Stimulated activated CD8-positive, alpha-beta memory T cell treated with anti-CD3 and anti-CD28 coated beads, Interleukin-12 subunit alpha, Interleukin-12 subunit beta, amount 100 ng/mL, for 24 hours (primary cell): ENCODE data around the gene LCN1.

Source experiments
- DNase-seq: peaks from one replicate; pipeline ENCODE4 v3.0.0-alpha.2; 2020; ENCODE audit errors: extremely low read depth

The LCN1 gene

DNA sequence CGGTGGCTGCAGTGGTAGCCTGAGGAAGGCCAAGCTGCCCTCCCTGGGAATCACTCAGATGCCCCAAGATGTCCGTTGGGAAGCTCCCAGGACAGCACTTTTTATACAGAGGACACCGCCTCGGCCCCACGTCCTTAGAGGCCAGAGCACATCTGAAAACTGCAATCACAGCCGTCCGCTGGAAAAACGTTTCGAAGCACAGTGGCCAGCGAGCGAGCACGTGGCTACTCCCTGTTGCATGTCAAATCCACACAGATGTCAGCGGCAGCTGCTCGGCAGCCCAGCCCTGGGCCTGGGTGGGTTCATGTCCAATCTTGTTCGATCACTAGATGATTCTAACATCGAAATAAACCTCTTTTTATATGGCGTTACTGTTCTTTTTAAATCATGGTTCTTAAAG is 32.7 kb upstream of the LCN1 start:
- DNase-seq: no peak

DNA sequence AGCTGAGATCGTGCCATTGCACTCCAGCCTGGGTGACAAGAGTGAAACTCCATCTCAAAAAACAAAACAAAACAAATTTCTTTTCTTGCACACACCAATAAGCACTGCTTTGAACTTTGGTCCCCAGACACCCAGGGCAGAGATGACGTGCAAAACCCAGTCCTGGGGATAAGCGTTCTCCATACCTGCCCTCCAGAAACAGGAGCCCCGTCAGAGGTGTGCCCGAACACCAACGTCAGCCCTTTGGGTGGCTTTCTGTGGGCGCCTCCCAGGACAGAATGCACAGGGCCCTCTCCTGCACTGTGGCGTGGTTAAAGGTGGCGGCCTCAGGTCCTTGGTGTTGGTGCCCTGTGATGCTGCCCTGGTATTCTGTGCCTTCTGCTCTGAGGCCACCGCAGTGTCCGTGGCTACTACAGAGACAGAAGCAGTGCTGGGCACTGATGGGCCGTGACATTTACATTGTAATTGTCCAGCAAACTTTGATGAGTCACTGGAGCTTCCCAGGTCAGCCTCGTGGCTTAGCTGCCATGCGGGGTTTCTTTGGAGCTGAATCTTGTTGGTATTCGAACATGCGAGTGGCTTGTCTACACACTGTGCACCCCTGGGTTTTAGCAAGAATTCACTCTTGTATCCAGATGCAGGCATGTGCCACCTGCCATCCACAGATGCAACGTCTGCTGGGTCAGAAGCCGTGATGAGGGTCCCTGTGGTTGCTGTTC is 31.9 kb upstream of the LCN1 start:
- no peak for DNase-seq

DNA sequence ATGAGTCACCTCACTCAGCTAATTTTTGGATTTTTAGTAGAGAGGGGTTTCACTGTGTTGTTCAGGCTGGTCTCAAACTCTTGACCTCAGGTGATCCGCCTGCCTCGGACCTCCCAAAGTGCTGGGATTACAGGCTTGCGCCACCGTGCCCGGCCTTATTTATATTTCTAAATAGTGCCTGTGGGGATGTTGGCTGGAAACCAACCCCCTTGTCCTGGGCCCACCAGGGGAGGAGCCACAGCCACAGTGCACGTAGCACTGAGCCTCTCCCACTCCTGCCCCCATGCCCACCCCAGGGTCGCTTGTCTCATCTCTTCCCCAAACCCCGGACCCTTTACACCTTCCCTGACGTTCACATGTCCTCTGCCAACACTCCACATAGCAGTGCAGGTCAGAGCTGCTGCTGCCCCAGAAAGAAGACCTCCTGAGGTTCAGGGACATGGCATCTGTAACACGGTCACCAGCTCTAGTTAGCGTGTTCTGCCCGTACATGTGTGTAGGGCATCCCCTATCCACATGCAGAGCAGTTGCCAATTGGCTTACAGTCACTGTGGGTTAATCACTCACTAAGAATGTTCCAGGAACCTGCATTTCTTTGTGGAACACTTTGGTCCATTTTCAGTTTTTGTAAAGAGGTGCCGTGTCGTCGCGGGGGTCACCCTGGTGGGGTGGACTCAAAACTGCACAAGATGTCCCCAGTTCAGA is 30.9 kb upstream of the LCN1 start:
- DNase-seq: no peak

DNA sequence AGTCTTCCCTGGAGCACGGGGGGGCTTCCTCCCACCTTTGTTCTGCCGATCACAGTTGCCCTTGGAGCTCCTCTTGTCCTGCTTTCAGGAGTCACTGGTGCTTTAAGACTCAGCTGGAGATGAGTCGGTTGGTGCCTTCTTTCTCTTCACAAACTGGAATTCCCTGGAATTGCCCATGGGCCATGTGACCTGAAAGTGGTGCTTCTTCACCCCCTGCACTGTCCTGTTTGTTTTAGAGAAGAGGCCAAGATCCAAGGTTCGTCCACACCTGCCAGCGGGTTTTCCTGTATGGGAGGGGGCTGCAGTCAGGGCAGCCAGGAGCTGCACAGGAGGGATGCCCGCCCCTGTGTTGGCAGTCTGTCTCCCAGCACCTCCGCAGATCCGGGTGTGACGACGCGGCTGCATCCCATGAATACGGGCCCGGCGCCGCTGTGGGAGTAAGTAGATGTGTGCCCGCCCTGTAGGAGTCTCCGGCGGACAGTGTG is 30.2 kb upstream of the LCN1 start:
- DNase-seq: no peak

DNA sequence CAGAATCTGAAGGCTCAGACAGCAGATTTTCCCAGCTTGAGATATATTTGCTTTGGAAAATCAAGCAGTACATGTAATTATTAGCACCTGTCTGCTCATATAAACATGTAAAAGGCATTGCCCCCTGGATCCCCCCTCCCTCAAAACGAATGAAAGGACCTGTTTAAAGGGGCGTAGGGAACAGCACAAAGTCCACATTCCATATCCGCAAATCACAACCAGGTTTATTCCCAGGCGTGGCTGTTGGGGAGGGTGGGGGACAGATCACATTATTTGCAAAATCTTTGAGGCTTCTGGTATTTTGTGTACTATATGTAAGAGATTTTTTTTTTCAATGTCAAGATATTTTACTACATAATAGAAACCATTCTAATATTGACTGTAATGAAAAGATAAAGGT is 29.5 kb upstream of the LCN1 start:
- no peak for DNase-seq

DNA sequence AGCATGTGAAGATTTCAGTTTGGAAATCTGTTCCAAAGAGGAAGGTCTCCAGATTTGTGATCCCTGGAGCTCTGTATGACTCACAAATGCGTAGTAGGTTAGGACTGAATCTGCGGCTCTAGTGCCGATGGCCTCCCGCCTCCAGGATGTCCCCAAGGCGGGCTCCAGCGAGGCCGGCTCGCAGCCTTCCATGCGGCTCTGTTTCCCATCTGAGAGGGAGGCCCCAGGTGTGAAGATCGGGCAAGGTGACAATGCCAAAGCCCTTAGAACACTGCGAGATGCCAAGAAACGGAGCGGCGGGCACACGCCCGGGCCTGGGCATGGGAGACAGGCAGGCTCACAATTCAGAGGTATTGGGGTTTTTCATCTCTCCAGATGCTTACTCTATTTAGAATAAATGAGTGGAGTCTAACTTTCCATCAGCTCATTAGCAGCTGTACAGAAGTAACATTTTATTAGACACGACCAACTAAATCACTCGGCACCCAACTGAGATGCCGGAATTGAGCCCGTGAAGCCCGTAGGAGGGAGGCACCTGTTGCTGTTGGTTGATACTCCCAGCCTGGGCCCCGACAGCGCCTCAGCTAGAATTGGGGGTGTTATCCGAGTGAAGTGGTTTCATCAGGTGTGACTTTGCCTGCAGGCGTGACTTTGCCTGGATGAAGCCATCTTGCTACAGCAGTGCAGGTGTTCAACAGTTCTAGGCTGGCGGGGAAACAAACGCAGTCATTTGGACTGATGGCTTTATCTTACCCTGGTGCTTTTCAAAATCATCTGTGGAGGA is 28.2 kb upstream of the LCN1 start:
- no peak for DNase-seq

DNA sequence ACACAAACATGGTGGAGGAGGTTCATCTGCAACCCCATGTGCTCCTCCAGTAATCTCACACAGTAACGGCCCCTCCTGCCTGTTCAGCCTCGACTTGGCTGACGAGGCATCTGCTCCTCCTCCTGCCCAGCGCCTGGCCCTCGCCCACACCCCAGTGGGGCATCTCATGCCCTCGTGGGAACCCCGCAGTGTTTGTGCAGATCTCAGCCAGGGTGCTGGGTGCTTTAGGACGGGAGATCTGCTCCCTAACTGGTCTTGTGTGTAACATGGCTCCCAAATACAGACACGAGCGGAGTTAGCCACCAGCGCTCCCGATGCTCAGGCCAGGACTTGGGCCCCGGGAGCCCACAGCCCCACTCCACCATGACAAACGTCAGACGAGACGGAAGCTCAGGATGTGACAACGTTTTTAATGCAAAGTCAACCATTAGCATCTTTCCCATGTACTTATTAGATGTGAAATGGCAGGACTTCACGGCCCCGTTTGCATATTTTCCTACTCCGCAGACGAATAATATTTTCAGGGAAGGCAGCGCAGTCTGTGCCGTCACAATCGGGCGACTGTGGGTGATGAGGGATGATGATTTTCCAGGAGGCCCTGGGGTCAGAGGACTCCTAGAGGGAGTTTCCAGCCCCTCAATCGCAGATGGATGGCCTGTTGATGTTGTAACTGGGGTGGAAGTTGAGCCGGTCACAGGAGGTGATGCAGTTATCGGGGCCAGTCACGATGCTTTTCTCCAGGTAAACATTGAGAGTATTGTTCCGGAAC is 26.3 kb upstream of the LCN1 start:
- no peak for DNase-seq

DNA sequence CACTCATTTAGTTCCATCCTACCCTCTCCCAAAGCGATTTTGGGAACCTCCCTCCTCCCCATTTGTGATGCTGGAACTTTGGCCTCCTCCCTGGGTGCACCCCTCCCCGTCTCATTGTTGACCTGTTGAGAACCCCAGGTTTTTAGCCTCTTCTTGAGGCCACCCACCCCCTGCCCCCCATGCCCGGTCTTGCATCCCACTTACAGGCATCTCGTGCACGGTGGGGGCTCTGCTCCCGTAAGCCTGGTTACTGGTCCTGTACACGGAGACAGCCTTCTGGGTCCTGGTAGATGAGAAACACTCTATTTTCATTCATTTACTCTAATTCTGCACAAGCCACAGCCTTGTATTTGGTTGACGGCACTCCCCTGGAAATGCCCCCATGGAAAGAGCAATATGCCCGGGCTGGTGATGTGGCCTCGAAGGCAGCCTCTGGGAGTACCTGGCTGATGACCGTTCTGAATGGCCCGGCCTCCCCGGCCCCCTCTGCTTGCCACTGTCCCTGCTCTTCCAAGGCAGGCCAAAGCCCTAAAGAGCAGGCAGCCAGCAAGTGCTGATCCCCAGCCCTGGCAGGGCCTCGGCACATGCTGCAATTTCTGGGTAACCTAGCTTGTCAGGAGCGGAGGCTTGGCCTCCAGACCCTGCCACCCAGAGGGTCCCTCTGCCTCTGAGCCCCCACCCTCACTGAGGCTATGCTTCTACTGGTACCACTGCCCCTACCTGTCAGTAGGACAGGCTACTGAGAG is 22.7 kb upstream of the LCN1 start:
- no peak for DNase-seq

DNA sequence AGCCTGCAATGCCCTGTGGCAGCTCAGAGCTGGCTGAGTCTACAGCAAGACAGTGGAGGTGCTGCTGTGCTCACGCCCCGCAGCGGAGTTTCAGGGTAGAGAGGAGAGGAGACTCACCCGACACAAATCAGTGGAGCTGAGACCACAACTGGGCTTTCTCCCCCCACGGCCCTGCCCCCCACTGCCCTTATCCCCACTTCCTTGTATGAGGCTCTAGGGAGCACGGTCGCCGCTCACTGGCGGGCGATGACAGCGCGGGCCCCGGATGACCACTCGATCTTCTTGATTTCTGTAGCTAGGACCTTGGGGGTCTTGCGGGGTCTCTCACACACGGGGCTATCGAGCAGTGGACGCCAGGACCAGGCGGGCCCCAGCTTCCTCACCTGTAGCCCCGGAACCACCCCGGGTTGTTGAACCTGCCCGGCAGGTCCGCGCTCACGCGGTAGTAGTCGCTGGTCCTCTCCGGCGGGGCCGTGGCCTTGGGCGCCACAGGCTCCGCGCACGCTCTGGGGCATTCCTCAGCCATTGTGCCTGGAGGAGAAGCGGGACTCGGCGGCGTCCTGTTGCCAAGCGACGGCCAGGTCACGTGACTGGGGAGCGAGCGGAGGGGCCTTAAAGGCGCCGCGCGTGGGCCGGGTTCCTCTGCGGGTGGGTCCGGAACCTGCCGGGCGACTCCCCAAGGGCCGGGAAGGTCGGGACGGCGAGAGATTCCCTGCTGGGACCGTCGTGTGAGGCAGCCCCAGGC is 21.7 kb upstream of the LCN1 start:
- DNase-seq: peak; percentile 76

DNA sequence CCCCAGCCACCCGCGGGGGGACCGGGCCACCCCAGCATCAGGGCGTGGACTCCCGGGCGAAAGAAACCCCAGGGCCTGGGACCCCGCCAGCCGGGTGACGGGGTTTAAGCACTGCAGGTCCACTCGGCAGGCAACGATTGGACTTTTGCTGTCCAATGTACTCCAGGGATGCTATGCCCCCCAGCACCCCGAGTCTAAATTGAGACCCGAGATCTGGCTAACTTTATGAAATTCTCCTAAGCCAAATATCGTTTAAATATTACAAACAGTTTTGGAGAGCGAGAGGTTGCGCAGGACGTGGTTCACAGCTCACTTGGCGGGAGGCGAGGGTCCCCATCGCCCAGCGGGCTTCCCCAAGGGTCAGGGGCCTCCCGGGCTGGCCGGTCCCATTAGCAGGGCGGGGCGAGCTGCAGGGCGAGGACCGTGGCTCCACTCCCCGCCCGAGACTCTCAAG is 21.1 kb upstream of the LCN1 start:
- no peak for DNase-seq

DNA sequence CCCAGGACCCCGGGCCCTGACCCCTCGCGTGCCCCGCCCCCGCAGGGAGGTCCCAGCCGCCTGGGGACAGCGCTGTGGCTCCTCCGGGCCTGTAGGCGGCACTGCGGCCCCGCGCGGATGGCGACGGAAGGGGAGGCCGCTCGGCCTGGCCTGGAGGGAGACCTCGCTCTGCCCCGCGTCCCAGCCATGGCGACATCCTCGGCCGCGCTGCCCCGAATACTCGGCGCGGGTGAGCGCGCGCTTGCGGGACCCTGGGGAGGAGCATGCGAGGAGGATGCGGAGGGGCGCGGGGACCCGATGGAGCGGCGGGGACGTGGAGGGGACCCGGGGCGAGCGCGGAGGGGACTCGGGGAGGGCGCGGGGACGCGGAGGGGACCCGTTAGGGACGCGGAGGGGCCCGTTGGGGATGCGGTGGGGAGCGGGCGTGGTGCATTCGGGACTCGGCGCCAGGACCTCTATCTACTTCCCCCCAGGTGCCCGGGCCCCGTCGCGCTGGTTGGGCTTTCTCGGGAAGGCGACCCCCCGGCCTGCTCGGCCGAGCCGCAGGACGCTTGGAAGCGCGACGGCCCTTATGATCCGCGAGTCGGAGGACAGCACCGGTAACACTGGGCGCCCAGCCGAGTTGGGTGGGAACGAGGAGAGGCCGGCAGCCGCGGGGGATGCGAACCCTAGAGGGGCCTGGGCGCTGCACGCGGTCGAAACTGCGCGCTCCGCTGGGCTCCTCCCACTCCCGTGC is 20.5 kb upstream of the LCN1 start, which contains the start of gene MRPS2:
MRPS2 (plus strand) TSS at position 158 of the 736 bp plus-strand sequence; CDS start at position 187, 29 bp downstream.
- peak; percentile 66 for DNase-seq

DNA sequence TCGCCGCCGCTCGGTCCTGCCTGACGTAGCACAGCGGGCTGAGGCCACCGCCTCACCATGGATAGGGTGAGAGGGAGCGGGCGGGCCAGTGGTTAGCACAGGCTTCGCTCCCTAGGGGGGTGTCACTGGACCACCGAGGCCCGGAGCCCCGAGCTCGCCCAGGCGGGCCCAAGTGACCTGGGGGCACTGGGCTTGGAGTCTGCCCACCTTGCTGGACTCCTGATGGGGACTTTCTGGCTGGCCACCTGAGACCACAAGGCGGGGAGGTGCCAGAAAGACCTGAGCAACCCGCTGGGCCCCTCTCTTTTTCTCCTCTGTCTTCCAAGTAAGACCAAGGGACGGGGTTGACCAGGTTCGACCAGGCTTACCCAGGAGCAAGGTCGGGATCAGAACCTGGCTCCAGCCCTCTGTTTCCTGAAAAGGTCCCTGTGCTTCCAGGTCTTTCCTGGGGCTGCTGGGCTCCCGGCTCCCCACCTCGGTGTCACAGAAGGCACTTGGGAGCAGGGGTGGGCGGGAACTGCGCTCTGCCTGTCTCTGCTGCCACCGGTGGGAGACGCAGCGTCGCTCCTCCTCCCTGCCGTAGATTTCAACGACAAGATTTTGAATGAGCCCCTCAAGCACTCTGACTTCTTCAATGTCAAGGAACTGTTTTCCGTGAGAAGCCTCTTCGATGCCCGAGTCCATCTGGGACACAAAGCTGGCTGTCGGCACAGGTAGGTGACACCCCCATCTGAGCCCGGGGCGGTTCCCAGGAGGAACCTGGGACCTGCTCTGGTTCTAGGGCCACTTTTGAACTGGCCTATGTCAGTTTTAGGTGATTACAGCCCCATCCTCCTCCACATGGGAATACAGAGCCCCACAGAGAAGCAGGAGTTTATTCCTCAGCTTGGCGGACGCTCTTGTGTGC is 19.7 kb upstream of the LCN1 start:
- DNase-seq: no peak

DNA sequence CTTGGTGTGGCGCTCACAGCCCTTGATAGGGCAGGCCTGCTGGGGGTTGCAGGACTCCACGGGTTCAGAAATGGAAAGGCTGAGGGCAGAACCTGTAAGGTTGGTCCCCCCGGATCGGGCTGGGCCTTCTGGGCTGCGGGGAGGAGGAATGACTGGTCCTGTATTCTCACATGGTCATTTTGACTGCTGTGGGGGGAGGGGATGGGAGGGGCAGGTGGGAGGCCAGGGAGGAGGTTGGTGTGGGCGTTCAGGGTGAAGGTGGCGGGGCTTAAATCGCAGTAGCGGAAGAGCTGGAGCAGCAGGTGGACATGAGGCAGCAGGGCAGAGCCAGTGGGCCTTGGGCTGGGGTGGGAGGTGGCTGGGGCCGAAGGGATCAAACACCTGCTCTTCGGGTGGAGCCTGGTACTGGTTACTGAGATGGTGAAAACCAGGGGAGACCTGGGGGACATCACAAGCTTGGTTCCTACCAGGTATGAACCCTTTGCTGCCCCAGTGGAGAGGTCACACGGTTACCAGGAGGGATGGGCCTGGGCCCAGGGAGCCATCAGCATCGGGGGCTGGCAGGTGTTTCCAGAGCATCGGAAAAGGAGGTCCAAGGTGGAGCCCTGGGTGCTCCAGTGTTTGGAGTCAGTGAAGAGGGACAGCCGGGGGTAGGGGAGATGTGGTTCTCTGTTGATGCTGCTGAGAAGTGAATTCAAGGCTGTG is 18.9 kb upstream of the LCN1 start:
- DNase-seq: no peak

DNA sequence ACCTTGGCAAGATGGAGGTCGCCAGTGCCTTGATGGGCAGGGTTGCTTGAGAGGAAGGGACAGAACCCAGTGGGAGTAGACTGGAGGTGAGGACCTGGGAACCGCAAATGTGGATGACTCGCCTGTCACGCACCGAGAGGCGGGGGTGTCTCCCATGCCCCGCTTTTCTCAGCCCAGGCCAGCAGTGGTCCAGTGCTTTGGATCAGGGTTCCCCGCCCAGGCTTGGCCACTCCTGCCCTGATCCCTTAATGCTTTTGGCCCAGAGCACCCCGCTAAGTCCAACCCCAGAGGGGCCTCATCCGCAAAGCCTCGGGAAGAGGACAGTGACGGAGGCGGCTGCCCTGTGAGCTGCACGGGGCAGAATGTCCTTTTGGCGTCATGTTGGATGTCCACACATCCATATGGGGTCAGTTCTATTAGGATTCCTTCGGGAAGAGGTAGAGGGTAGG is 18.3 kb upstream of the LCN1 start:
- DNase-seq: no peak

DNA sequence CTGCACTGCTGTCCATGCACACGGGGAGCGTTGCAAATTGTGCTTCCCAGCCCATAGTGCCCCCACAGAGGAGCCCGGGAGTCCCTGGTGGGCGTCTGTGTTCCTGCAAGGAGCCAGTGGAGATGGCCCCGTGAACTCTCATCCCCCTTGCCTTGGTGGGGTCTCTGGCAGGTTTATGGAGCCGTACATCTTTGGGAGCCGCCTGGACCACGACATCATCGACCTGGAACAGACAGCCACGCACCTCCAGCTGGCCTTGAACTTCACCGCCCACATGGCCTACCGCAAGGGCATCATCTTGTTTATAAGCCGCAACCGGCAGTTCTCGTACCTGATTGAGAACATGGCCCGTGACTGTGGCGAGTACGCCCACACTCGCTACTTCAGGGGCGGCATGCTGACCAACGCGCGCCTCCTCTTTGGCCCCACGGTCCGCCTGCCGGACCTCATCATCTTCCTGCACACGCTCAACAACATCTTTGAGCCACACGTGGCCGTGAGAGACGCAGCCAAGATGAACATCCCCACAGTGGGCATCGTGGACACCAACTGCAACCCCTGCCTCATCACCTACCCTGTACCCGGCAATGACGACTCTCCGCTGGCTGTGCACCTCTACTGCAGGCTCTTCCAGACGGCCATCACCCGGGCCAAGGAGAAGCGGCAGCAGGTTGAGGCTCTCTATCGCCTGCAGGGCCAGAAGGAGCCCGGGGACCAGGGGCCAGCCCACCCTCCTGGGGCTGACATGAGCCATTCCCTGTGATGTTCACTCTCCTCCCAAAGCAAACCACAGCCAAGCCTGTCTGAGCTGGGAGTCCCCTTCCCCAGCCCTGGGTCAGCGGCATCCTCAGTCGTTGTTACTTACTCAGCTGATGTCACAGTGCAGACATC is 17.6 kb upstream of the LCN1 start:
- DNase-seq: no peak
